Activated T-helper 1 cell treated with Interleukin-2 at 50 U/mL for 16 hours (primary cell): ENCODE results near the gene STAU1.
"Not testable (repeated sequence)": the region's sequence is repeated elsewhere in the genome, so short reads cannot be mapped to it uniquely, and the experiment has no call there.

Source experiments
- DNase-seq: peaks from one replicate; pipeline ENCODE4 v3.0.0-alpha.2; 2020; ENCODE audit warnings: low read depth

Gene STAU1

GRCh38 chr20:49118307-49118706 is 69.8 kb downstream of the STAU1 start:
- DNase-seq = no peak

- no peak for DNase-seq
Measured at GRCh38 chr20:49115564-49115963, 72.6 kb downstream of the STAU1 start.

GRCh38 chr20:49112596-49113274 is 75.4 kb downstream of the STAU1 start:
- no peak for DNase-seq

- no peak for DNase-seq
Measured at GRCh38 chr20:49110767-49111694, 77.1 kb downstream of the STAU1 start.

GRCh38 chr20:49106328-49106727 is 81.8 kb downstream of the STAU1 start:
- no peak for DNase-seq

GRCh38 chr20:49104979-49105547 is 83.1 kb downstream of the STAU1 start:
- DNase-seq = not testable (repeated sequence)

GRCh38 chr20:49104365-49104648 is 83.8 kb downstream of the STAU1 start:
- DNase-seq = no peak

- no peak for DNase-seq
Measured at GRCh38 chr20:49103647-49104364, 84.3 kb downstream of the STAU1 start.

- DNase-seq = no peak
Measured at GRCh38 chr20:49103019-49103418, 85.1 kb downstream of the STAU1 start.

GRCh38 chr20:49100972-49101371 is 87.2 kb downstream of the STAU1 start:
- DNase-seq = no peak

GRCh38 chr20:49100292-49100691 is 87.8 kb downstream of the STAU1 start:
- not testable (repeated sequence) for DNase-seq

GRCh38 chr20:49099011-49099410 is 89.1 kb downstream of the STAU1 start:
- DNase-seq = no peak

GRCh38 chr20:49098136-49098535 is 90.0 kb downstream of the STAU1 start:
- no peak for DNase-seq

- DNase-seq = no peak
Measured at GRCh38 chr20:49097159-49097558, 91.0 kb downstream of the STAU1 start.

GRCh38 chr20:49096203-49096730 is 91.9 kb downstream of the STAU1 start:
- no peak for DNase-seq

GRCh38 chr20:49091762-49092161 is 96.4 kb downstream of the STAU1 start:
- no peak for DNase-seq

GRCh38 chr20:49091104-49091503 is 97.0 kb downstream of the STAU1 start:
- no peak for DNase-seq

GRCh38 chr20:49082295-49082694 is 105.8 kb downstream of the STAU1 start:
- DNase-seq = not testable (repeated sequence)

GRCh38 chr20:49078310-49078709 is 109.8 kb downstream of the STAU1 start:
- DNase-seq = no peak

- DNase-seq = no peak
Measured at GRCh38 chr20:49074521-49074920, 113.6 kb downstream of the STAU1 start.
